SK-N-SH (cell line): ENCODE measurements around the gene CDCP2.

Experiments used
- EP300 ChIP-seq, 2 experiments: IDR thresholded peaks; 2 replicates each; pipeline versions ENCODE4 v1.4.0 to v1.6.1; 2012; ENCODE audit warnings: borderline replicate concordance in 1 of 2, low read depth in 1 of 2, low read length in 1 of 2
- EZH2phosphoT487 ChIP-seq: fragments of 200-600 bp; sonication (generic); IDR thresholded peaks from 2 replicates; pipeline ENCODE4 v1.6.1; 2017; ENCODE audit warnings: low read depth, mixed run types, mild to moderate bottlenecking, antibody characterized with exemption, moderate library complexity, borderline replicate concordance
- GABPA ChIP-seq: IDR thresholded peaks from 2 replicates; pipeline ENCODE4 v1.4.0; 2012; ENCODE audit warnings: low read depth, mild to moderate bottlenecking
- MEF2A ChIP-seq: IDR thresholded peaks from 2 replicates; pipeline ENCODE4 v1.4.0; 2012; ENCODE audit warnings: low read depth, borderline replicate concordance
- NFIC ChIP-seq: IDR thresholded peaks from 2 replicates; pipeline ENCODE4 v1.4.0; 2012; ENCODE audit warnings: borderline replicate concordance
- POLR2AphosphoS5 ChIP-seq: IDR thresholded peaks from 2 replicates; pipeline ENCODE4 v1.6.1; 2012; ENCODE audit warnings: low read depth, low read length
- RAD21 ChIP-seq: IDR thresholded peaks from 2 replicates; pipeline ENCODE4 v1.6.1; 2012; ENCODE audit warnings: mild to moderate bottlenecking, low read length
- RCOR1 ChIP-seq: fragments of 150-350 bp; IDR thresholded peaks from 2 replicates; pipeline ENCODE4 v1.6.1; 2017; ENCODE audit warnings: antibody characterized with exemption, low read length
- SIN3A ChIP-seq: IDR thresholded peaks from 2 replicates; pipeline ENCODE4 v1.6.1; 2012; ENCODE audit warnings: low read depth, mild to moderate bottlenecking, low read length, moderate library complexity, borderline replicate concordance
- SMC3 ChIP-seq: IDR thresholded peaks from 2 replicates; pipeline ENCODE4 v1.6.1; 2012; ENCODE audit warnings: low read depth, low read length, improper control_type of control experiment
- TAF1 ChIP-seq: IDR thresholded peaks from 2 replicates; pipeline ENCODE4 v1.6.1; 2012; ENCODE audit warnings: low read depth, mild to moderate bottlenecking, low read length, moderate library complexity, borderline replicate concordance
- TF ChIP-seq, protein P1 (sequence below): IDR thresholded peaks from 2 replicates; pipeline ENCODE4 v1.4.0; 2012; ENCODE audit warnings: low read depth
- TF ChIP-seq, protein P2 (sequence below): fragments of 200-600 bp; sonication (generic); IDR thresholded peaks from 2 replicates; pipeline ENCODE4 v1.6.1; 2017; ENCODE audit warnings: antibody characterized with exemption, mild to moderate bottlenecking, moderate library complexity
- TF ChIP-seq, protein P3 (sequence below): IDR thresholded peaks from 2 replicates; pipeline ENCODE4 v1.6.1; 2012; ENCODE audit warnings: mild to moderate bottlenecking, low read depth, low read length, moderate library complexity

DNA sequence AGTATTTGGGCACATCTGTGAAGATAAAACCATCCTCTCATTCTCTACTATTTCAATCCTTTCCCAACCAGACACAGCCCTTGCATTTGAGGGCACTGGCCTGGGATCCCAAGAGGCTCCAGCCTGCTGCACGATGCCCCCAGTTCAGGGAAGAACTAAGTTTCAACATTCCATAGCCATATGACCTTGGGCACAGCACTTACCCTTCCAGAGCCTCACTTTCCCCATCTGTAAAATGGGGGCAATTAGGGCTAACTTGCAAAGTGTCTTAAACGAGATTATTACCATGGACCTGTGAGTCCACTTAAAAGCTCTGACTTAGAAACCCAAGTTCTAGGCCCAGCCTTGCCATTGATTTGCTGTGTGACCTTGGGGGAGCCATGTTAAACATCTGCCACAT lies 22.9 kb downstream of the CDCP2 start:
- TF ChIP-seq POLR2AphosphoS5 = no peak
- TF ChIP-seq, protein P1, sequence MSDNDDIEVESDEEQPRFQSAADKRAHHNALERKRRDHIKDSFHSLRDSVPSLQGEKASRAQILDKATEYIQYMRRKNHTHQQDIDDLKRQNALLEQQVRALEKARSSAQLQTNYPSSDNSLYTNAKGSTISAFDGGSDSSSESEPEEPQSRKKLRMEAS = no peak
- TF ChIP-seq, protein P2, sequence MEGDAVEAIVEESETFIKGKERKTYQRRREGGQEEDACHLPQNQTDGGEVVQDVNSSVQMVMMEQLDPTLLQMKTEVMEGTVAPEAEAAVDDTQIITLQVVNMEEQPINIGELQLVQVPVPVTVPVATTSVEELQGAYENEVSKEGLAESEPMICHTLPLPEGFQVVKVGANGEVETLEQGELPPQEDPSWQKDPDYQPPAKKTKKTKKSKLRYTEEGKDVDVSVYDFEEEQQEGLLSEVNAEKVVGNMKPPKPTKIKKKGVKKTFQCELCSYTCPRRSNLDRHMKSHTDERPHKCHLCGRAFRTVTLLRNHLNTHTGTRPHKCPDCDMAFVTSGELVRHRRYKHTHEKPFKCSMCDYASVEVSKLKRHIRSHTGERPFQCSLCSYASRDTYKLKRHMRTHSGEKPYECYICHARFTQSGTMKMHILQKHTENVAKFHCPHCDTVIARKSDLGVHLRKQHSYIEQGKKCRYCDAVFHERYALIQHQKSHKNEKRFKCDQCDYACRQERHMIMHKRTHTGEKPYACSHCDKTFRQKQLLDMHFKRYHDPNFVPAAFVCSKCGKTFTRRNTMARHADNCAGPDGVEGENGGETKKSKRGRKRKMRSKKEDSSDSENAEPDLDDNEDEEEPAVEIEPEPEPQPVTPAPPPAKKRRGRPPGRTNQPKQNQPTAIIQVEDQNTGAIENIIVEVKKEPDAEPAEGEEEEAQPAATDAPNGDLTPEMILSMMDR = no peak
- TF ChIP-seq RCOR1 = no peak
- no peak for TF ChIP-seq SIN3A
- no peak for TF ChIP-seq EP300 (IDR thresholded peaks at IDR 0.05; ENCODE audit: borderline replicate concordance in 1 of 2, low read depth in 1 of 2, low read length in 1 of 2)
- TF ChIP-seq SMC3 = no peak
- TF ChIP-seq TAF1 = no peak
- no peak for TF ChIP-seq RAD21
- TF ChIP-seq EZH2phosphoT487 = no peak
- no peak for TF ChIP-seq MEF2A
- no peak for TF ChIP-seq GABPA
- TF ChIP-seq, protein P3, sequence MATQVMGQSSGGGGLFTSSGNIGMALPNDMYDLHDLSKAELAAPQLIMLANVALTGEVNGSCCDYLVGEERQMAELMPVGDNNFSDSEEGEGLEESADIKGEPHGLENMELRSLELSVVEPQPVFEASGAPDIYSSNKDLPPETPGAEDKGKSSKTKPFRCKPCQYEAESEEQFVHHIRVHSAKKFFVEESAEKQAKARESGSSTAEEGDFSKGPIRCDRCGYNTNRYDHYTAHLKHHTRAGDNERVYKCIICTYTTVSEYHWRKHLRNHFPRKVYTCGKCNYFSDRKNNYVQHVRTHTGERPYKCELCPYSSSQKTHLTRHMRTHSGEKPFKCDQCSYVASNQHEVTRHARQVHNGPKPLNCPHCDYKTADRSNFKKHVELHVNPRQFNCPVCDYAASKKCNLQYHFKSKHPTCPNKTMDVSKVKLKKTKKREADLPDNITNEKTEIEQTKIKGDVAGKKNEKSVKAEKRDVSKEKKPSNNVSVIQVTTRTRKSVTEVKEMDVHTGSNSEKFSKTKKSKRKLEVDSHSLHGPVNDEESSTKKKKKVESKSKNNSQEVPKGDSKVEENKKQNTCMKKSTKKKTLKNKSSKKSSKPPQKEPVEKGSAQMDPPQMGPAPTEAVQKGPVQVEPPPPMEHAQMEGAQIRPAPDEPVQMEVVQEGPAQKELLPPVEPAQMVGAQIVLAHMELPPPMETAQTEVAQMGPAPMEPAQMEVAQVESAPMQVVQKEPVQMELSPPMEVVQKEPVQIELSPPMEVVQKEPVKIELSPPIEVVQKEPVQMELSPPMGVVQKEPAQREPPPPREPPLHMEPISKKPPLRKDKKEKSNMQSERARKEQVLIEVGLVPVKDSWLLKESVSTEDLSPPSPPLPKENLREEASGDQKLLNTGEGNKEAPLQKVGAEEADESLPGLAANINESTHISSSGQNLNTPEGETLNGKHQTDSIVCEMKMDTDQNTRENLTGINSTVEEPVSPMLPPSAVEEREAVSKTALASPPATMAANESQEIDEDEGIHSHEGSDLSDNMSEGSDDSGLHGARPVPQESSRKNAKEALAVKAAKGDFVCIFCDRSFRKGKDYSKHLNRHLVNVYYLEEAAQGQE = no peak
- TF ChIP-seq NFIC = no peak
